ENCODE results near the gene IKBIP. TPM values are rescaled to one million over a fixed set of nuclear protein-coding genes. Genes with fewer than 3 reads are reported as not detected.
A peak's percentile ranks its signal among the peaks of the same experiment; 100 is the strongest.

IKBIP gene
- total and polyA plus RNA-seq, 9 of the 15 experiments (the other 6 are each of a cell fraction or from before 2014, with no cell fraction given), result 3.3 to 19.5 (median 14.9) TPM

DNA sequence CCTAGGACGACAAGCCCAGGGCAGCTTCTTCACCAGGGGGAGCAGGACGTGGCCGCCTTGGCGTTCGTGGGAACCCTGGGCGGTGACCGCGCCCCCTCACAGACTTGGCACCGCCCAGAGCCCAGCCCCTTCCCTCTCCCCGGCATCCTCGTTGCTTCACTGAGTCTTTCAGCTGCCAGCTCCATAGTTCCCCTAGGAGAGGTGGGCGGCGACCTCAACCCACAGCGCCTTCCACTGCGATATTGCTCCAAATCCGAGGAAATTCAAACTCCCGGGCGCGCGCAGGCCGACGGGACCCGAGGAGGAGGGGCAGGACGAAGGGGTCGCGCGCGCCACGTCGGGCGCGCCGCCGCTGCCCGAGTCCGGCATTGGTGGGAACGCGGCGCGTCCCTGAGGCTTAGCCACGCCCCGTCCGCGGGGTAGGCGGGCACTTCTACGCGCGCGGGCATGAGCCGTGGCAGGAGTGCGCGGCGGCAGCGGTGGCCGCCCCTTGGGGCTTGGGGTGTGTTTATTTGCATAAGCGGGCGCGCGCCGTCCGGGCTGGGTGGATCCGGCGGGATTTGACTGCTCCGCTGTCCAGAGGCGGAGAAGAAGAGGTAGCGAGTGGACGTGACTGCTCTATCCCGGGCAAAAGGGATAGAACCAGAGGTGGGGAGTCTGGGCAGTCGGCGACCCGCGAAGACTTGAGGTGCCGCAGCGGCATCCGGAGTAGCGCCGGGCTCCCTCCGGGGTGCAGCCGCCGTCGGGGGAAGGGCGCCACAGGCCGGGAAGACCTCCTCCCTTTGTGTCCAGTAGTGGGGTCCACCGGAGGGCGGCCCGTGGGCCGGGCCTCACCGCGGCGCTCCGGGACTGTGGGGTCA is at the start of gene IKBIP, which contains the start of gene APAF1 (continued):
- TF ChIP-seq LARP7 (IDR thresholded peaks at IDR 0.05), result no peak
- peak; percentile 77 for TF ChIP-seq POLR2B (IDR thresholded peaks at IDR 0.05; ENCODE audit: low read depth, partially characterized antibody)
- TF ChIP-seq HNRNPUL1 (IDR thresholded peaks at IDR 0.05; ENCODE audit: low read length), result no peak
- no peak for TF ChIP-seq ZNF354B (CRISPR knock-in tag; IDR thresholded peaks at IDR 0.05)
- TF ChIP-seq TBP (optimal IDR thresholded peaks at IDR 0.05; ENCODE audit: low read depth, low read length), result peak; percentile 76
- peak; percentile 69 for TF ChIP-seq POLR2AphosphoS5 (IDR thresholded peaks at IDR 0.05; ENCODE audit: control insufficient read depth, insufficient read depth, low read depth, low read length)
- no peak; the same call in 1 of the 2 replicates for TF ChIP-seq AFF4 (CRISPR knock-in tag; IDR thresholded peaks at IDR 0.05)
- no peak for TF ChIP-seq BMI1 (IDR thresholded peaks at IDR 0.05; ENCODE audit: low read length)
- peak; percentile 33 for TF ChIP-seq MEIS2 (IDR thresholded peaks at IDR 0.05; ENCODE audit: partially characterized antibody)
- TF ChIP-seq SAFB (IDR thresholded peaks at IDR 0.05; ENCODE audit: borderline replicate concordance, low read depth, low read length), result no peak
- no peak for TF ChIP-seq ZNF778 (CRISPR knock-in tag; IDR thresholded peaks at IDR 0.05)
- peak; percentile 84 for TF ChIP-seq NFIC (IDR thresholded peaks at IDR 0.05)
- TF ChIP-seq SPI1 (IDR thresholded peaks at IDR 0.05; ENCODE audit: borderline replicate concordance, low read depth, low read length), result no peak
- peak; percentile 65; the same call in 1 of the 2 replicates for TF ChIP-seq PHF8 (IDR thresholded peaks at IDR 0.05; ENCODE audit: borderline replicate concordance, low read length)
- no peak for TF ChIP-seq ARID3A (IDR thresholded peaks at IDR 0.05; ENCODE audit: borderline replicate concordance, low read depth, low read length)

Data from K562 (cell line).